ENCODE data around the gene ULK4.

DNA sequence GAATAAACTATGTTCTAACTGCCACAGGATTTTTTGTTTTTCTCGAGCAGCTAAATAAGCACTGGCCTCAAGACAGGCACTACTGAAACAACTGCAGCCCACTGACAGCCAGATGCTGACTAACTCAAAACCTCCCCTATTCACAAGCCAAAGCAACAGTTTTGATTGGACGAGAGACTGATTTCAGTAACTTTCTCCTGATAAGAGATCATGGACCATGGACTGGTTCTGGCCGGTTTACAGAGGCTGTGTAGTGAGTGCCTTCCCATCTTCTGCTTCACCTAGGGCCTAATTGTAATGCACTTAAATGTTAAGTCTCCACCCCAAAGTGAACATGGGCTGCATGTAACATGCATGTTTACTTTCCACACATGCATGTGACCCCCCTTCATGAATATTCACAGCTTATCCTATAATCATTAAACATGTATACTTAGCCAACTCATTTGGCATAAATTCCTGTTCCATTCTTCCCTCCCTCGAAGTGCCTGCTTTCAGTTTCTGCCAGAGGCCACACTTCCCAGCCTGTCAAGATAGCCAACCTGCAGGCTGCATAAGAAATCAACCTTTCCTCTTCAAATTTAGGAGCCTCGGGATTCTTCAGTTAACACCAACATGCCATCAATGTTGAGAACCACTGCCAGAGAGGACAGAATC is 108.2 kb downstream of the ULK4 start:
- TF ChIP-seq POLR2A (IDR thresholded peaks at IDR 0.05; ENCODE audit: control extremely low read depth in 1 of 2, low read depth in 2 of 2, low read length in 2 of 2) (no peak), CREB1 (IDR thresholded peaks at IDR 0.05) (no peak), SP1 (IDR thresholded peaks at IDR 0.05; ENCODE audit: low read depth, low read length) (no peak), KDM1A (IDR thresholded peaks at IDR 0.05; ENCODE audit: borderline replicate concordance, low read length) (no peak), RAD21 (IDR thresholded peaks at IDR 0.05 in 1 of 2, conservative IDR thresholded peaks at IDR 0.05 in 1 of 2; ENCODE audit: low read depth in 2 of 2, low read length in 2 of 2) (no peak), TBP (IDR thresholded peaks at IDR 0.05; ENCODE audit: low read depth, low read length) (no peak), CTCF (IDR thresholded peaks at IDR 0.05; ENCODE audit: control extremely low read depth in 1 of 3, insufficient read depth in 1 of 3, low read depth in 1 of 3, low read length in 3 of 3) (no peak), POLR2AphosphoS5 (IDR thresholded peaks at IDR 0.05; ENCODE audit: low read depth, low read length) (no peak), JUN (IDR thresholded peaks at IDR 0.05; ENCODE audit: low read depth, low read length) (no peak), MAX (IDR thresholded peaks at IDR 0.05) (no peak)
- TF ChIP-seq, protein P1, sequence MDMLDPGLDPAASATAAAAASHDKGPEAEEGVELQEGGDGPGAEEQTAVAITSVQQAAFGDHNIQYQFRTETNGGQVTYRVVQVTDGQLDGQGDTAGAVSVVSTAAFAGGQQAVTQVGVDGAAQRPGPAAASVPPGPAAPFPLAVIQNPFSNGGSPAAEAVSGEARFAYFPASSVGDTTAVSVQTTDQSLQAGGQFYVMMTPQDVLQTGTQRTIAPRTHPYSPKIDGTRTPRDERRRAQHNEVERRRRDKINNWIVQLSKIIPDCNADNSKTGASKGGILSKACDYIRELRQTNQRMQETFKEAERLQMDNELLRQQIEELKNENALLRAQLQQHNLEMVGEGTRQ (IDR thresholded peaks at IDR 0.05; ENCODE audit: low read length) = no peak

All from H1 (cell line).